Lower lobe of right lung (tissue), 2 donors: Measurements from ENCODE around the gene SHISAL2B. TPM values are rescaled to one million over a fixed set of nuclear protein-coding genes. Genes with fewer than 3 reads are reported as not detected.

Experiments used
- ATAC-seq, 2 donors: fragments of 200-7000 bp; cut with Tn5 transposase; one replicate each; pipeline ENCODE4 v1.9.1; 2020 to 2022; ENCODE audit warnings: mild to moderate bottlenecking in 2 of 2, moderate library complexity in 2 of 2
- DNase-seq: peaks from one replicate; pipeline ENCODE4 v3.0.0-alpha.2; 2020
- H3K27ac ChIP-seq: fragments of 200-600 bp; one replicate; pipeline ENCODE4 v1.8.0; 2022
- H3K27me3 ChIP-seq: fragments of 200-600 bp; one replicate; pipeline ENCODE4 v1.8.0; 2022; ENCODE audit warnings: low read depth
- H3K36me3 ChIP-seq: fragments of 200-600 bp; one replicate; pipeline ENCODE4 v1.8.0; 2022; ENCODE audit warnings: mild to moderate bottlenecking
- H3K4me1 ChIP-seq: fragments of 200-600 bp; one replicate; pipeline ENCODE4 v1.8.0; 2022
- H3K4me3 ChIP-seq: fragments of 200-600 bp; one replicate; pipeline ENCODE4 v1.8.0; 2022; ENCODE audit warnings: mild to moderate bottlenecking
- H3K9me3 ChIP-seq: fragments of 200-600 bp; one replicate; pipeline ENCODE4 v1.8.0; 2022
- intact Hi-C: fragments of 100-400 bp; cut with DNase I; formaldehyde crosslinking; loops from one replicate; pipeline ENCODE4 v1.11.0; 2022
- long read RNA-seq: library from polyadenylated mRNA; unstranded; transcript quantifications from one replicate; pipeline ENCODE4 v2.0.0, GENCODE V29; 2021
- total RNA-seq: library from RNA; stranded (reverse); fragmentation: NEBNext Ultra II Directional; extraction: Animal tissue kit (Norgen Biotek cat#: 25700); gene quantifications from one replicate; pipeline ENCODE4 v1.2.1, GENCODE V29; 2021
- TF ChIP-seq, protein P1 (sequence below): fragments of 200-600 bp; IDR thresholded peaks from one replicate; pipeline ENCODE4 v1.8.0; 2022; ENCODE audit warnings: antibody characterized with exemption, mild to moderate bottlenecking
- donor health status: DM: no; HTN: yes; CAD: no; lungs with severe emphysema.

SHISAL2B gene
- not detected for total RNA-seq
- long read RNA-seq = 0 reads

DNA sequence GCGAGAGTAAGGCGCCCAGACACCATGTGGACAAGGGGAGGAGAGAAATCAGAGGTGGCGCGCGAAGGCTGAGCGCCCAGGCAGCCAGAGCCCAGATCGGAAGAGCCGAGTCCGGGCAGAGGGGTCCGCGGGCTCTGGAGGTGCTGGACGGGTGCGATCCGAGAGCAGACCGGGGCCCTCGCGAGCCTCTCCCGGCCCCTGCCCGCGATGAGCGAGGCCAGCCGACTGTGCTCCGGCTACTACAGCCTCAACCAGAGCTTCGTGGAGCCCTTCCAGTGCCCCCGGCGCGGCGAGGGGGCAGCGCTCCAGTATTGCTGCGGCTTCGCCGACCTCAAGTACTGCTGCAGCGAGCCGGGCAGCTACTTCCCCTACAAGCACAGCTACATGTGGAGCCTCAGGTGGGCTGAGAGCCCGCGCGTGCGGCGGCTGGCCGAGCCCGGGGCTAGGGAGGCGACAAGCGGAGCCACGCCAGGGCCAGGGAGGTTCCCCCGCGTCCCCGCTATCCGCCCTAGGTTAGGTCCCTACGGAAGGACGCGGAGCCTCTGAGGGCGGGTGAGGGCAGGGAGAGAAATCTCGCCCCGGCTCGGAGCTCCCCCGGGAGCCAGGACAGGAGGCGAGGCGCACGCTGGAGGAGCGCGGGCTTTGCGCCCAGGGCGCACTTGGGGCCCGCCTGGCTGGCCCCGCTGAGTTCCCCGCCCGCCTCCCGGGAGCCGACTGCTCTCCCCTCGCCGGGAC lies at the start of gene SHISAL2B:
Gene SHISAL2B (plus strand): TSS at position 87 of the 735 bp plus-strand sequence. CDS start 121 bp downstream, at position 208.
- Histone ChIP-seq H3K9me3 (no peaks in the 10 kb centered on the region), H3K27me3 (peaks cover 31% of the 10 kb centered on the region), H3K4me1 (peaks cover 8% of the 10 kb centered on the region), H3K27ac (no peak within 1 kb of the TSS), H3K36me3 (no peaks in the 10 kb centered on the region), H3K4me3 (peak within 1 kb of the TSS; percentile 26)
- intact Hi-C loops = no loop called here
- peak; percentile 43 for DNase-seq
- peak; percentile 18 to 51 for ATAC-seq
- TF ChIP-seq, protein P1, sequence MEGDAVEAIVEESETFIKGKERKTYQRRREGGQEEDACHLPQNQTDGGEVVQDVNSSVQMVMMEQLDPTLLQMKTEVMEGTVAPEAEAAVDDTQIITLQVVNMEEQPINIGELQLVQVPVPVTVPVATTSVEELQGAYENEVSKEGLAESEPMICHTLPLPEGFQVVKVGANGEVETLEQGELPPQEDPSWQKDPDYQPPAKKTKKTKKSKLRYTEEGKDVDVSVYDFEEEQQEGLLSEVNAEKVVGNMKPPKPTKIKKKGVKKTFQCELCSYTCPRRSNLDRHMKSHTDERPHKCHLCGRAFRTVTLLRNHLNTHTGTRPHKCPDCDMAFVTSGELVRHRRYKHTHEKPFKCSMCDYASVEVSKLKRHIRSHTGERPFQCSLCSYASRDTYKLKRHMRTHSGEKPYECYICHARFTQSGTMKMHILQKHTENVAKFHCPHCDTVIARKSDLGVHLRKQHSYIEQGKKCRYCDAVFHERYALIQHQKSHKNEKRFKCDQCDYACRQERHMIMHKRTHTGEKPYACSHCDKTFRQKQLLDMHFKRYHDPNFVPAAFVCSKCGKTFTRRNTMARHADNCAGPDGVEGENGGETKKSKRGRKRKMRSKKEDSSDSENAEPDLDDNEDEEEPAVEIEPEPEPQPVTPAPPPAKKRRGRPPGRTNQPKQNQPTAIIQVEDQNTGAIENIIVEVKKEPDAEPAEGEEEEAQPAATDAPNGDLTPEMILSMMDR = no peak

DNA sequence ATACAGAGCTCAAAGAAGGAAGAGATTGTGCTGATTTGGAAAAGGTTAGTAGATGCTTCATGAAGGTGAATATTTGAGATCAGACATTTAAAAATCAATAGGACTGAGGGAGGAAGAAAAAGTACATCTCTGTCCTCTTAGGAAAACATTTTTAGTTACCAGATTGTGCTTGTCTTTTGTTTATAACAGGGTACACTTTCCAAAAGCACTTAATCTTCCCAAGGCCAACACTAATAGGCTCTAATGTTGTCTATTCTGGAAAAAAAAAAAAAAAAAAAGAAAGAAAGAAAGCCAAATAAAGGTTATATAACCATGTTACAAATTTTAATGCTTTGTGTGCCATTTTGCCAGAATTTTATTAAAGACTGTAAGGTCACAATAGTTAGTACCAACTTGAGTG lies 45.5 kb upstream of the SHISAL2B start:
- DNase-seq (no peak), ATAC-seq (no peak)
- Histone ChIP-seq H3K9me3 (no peaks in the 10 kb centered on the region), H3K36me3 (no peaks in the 10 kb centered on the region), H3K27me3 (no peaks in the 10 kb centered on the region), H3K27ac (no peak overlapping the region), H3K4me3 (no peak overlapping the region), H3K4me1 (no peaks in the 10 kb centered on the region)
- TF ChIP-seq, protein P1 = no peak
- intact Hi-C loops = no loop called here

DNA sequence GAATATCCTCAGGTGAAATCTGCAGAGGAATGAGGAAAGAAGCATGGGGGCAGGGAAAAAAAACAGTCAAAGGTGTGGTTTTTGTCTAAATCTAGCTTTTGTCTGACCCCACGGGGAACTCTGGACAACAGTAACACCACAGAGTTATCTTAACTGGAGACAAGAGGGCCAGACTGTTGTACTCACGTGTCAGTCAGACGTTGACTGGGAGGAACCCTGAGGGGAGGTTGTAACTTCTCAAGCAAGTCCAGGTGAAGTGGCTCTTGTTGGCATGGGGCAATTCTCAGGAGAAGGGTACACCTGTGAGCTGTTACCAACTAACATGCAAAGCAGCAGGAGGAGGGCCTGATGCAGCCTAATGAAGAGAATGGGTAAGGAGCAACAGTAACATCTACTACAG lies 44.1 kb upstream of the SHISAL2B start:
- ATAC-seq (no peak), DNase-seq (no peak)
- no peak overlapping the region for H3K4me3 ChIP-seq
- TF ChIP-seq, protein P1 = no peak
- H3K9me3 ChIP-seq = no peaks in the 10 kb centered on the region
- intact Hi-C loops = no loop called here
- no peaks in the 10 kb centered on the region for H3K27me3 ChIP-seq
- H3K27ac ChIP-seq = no peak overlapping the region
- no peaks in the 10 kb centered on the region for H3K36me3 ChIP-seq
- no peaks in the 10 kb centered on the region for H3K4me1 ChIP-seq

DNA sequence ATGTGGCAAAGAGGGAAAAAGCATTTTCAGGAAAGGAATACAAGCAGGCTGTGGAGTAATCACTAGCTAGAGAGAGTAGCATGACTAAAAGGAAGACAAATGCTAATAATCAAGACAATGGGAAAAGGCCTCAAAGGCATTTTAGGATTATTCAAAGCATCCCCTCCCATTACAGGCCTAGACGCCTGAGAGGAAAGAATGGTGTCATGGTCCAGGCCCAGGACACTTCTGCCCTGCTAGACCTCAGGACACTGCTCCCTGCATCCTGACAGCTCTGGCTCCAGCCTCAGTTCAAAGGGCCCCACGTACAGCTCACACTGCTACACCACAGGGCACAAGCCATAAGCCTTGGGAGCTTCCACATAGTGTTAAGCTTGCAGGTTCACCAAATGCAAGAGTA lies 40.8 kb upstream of the SHISAL2B start:
- DNase-seq = no peak
- no peaks in the 10 kb centered on the region for H3K9me3 ChIP-seq
- TF ChIP-seq, protein P1 = no peak
- no peaks in the 10 kb centered on the region for H3K36me3 ChIP-seq
- H3K4me3 ChIP-seq = no peak overlapping the region
- no peaks in the 10 kb centered on the region for H3K27me3 ChIP-seq
- intact Hi-C loops = no loop called here
- no peak overlapping the region for H3K27ac ChIP-seq
- ATAC-seq = no peak
- H3K4me1 ChIP-seq = no peaks in the 10 kb centered on the region

DNA sequence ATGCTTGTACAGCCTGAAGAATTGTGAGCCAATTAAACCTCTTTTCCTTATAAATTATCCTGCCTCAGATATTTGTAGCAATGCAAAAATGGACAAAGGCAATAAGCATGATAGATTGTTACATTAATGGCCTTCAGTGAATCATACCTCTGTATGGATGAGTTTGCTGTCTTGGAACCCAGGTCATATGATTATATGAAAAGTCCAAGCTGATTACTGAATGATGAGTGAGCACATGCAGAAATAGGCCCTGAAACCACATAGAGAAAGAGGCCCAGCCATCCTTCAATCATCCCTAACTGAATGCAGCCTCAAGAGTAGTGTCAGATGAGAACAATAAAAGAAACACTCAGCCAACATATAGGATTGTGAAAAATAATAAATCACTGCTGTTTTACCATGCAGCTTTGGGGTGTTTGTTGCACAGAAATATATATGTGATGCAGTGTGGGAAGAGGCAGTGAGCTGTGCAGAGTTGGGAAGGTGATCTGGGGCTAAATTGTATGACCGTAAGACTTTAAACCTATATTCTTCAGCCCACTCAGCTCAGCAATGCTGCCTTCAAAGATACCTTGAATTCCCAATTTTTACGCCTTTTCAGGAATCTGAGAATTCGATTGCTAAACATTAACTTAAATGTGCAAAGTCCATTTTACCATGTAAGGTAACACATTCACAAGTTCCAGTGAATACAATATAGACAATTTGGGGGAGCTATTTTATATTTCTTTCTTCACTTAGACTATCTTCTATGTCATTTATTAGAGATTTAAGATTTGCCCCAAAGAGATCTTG lies 36.3 kb upstream of the SHISAL2B start:
- no peaks in the 10 kb centered on the region for H3K36me3 ChIP-seq
- ATAC-seq = no peak
- TF ChIP-seq, protein P1 = no peak
- no peaks in the 10 kb centered on the region for H3K4me1 ChIP-seq
- H3K27me3 ChIP-seq = no peaks in the 10 kb centered on the region
- no peak overlapping the region for H3K27ac ChIP-seq
- H3K4me3 ChIP-seq = no peak overlapping the region
- intact Hi-C loops = no loop called here
- H3K9me3 ChIP-seq = no peaks in the 10 kb centered on the region
- DNase-seq = no peak
